Measurements from ENCODE around the gene RALGAPA1.

DNA sequence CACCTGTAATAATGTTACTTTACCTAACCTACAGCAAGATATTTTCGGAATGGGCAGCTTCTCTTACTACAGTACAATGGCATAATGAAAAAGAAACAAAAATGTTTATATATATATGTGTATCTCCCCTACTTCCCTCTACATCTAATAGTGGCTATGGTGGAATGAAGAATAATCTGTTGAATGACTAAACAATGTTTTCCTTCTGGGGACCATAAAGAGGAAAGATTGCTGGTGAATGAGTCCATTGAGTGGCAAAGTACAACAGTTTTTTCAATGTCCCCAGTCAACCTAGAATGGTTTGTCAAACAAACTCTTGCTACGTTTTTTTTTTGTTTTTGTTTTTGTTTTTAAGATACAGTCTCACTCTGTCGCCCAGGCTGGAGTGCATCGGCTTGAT lies 47.2 kb downstream of the RALGAPA1 start:
- TF ChIP-seq, protein P1, sequence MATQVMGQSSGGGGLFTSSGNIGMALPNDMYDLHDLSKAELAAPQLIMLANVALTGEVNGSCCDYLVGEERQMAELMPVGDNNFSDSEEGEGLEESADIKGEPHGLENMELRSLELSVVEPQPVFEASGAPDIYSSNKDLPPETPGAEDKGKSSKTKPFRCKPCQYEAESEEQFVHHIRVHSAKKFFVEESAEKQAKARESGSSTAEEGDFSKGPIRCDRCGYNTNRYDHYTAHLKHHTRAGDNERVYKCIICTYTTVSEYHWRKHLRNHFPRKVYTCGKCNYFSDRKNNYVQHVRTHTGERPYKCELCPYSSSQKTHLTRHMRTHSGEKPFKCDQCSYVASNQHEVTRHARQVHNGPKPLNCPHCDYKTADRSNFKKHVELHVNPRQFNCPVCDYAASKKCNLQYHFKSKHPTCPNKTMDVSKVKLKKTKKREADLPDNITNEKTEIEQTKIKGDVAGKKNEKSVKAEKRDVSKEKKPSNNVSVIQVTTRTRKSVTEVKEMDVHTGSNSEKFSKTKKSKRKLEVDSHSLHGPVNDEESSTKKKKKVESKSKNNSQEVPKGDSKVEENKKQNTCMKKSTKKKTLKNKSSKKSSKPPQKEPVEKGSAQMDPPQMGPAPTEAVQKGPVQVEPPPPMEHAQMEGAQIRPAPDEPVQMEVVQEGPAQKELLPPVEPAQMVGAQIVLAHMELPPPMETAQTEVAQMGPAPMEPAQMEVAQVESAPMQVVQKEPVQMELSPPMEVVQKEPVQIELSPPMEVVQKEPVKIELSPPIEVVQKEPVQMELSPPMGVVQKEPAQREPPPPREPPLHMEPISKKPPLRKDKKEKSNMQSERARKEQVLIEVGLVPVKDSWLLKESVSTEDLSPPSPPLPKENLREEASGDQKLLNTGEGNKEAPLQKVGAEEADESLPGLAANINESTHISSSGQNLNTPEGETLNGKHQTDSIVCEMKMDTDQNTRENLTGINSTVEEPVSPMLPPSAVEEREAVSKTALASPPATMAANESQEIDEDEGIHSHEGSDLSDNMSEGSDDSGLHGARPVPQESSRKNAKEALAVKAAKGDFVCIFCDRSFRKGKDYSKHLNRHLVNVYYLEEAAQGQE (IDR thresholded peaks at IDR 0.05; ENCODE audit: insufficient replicate concordance, low read depth) = no peak
- TF ChIP-seq, protein P2, sequence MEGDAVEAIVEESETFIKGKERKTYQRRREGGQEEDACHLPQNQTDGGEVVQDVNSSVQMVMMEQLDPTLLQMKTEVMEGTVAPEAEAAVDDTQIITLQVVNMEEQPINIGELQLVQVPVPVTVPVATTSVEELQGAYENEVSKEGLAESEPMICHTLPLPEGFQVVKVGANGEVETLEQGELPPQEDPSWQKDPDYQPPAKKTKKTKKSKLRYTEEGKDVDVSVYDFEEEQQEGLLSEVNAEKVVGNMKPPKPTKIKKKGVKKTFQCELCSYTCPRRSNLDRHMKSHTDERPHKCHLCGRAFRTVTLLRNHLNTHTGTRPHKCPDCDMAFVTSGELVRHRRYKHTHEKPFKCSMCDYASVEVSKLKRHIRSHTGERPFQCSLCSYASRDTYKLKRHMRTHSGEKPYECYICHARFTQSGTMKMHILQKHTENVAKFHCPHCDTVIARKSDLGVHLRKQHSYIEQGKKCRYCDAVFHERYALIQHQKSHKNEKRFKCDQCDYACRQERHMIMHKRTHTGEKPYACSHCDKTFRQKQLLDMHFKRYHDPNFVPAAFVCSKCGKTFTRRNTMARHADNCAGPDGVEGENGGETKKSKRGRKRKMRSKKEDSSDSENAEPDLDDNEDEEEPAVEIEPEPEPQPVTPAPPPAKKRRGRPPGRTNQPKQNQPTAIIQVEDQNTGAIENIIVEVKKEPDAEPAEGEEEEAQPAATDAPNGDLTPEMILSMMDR (IDR thresholded peaks at IDR 0.05; ENCODE audit: insufficient read depth, low read length) = no peak
- no peak for TF ChIP-seq POLR2AphosphoS5 (IDR thresholded peaks at IDR 0.05; ENCODE audit: low read depth)
- no peak for TF ChIP-seq GABPA (IDR thresholded peaks at IDR 0.05; ENCODE audit: low read depth)
- no peak for TF ChIP-seq SPI1 (IDR thresholded peaks at IDR 0.05; ENCODE audit: borderline replicate concordance, low read depth)
